SK-N-SH treated with all-trans-retinoic acid at 6 μM for 48 hours (cell line): ENCODE measurements around the gene TECTB.
"Not testable (repeated sequence)": the region's sequence is repeated elsewhere in the genome, so short reads cannot be mapped to it uniquely, and the experiment has no call there.

Source experiments
- ARNTL ChIP-seq: fragments of 450-650 bp; formaldehyde crosslinking; IDR thresholded peaks from 2 replicates; pipeline ENCODE4 v1.5.0; 2020; ENCODE audit warnings: low read depth, mild to moderate bottlenecking, moderate library complexity, borderline replicate concordance
- BACH2 ChIP-seq: fragments of 250-450 bp; sonication (Bioruptor Pico); IDR thresholded peaks from 2 replicates; pipeline ENCODE4 v1.9.0; 2021; ENCODE audit warnings: mild to moderate bottlenecking, borderline replicate concordance
- CSRNP3 ChIP-seq: fragments of 250-450 bp; sonication (Bioruptor Pico); IDR thresholded peaks from 2 replicates; pipeline ENCODE4 v1.5.1; 2021; ENCODE audit warnings: mild to moderate bottlenecking, moderate library complexity
- ESRRG ChIP-seq: fragments of 250-450 bp; sonication (Bioruptor Pico); IDR thresholded peaks from 2 replicates; pipeline ENCODE4 v1.6.1; 2021; ENCODE audit warnings: mild to moderate bottlenecking
- PATZ1 ChIP-seq: fragments of 250-450 bp; sonication (Bioruptor Pico); IDR thresholded peaks from 2 replicates; pipeline ENCODE4 v1.8.0; 2020; ENCODE audit warnings: mild to moderate bottlenecking, moderate library complexity, borderline replicate concordance
- TSHZ2 ChIP-seq: fragments of 250-450 bp; sonication (Bioruptor Pico); IDR thresholded peaks from 2 replicates; pipeline ENCODE4 v1.5.0; 2020; ENCODE audit warnings: mild to moderate bottlenecking, moderate library complexity
- ZC3H10 ChIP-seq: fragments of 250-450 bp; sonication (Bioruptor Pico); IDR thresholded peaks from 2 replicates; pipeline ENCODE4 v1.5.1; 2021; ENCODE audit warnings: mild to moderate bottlenecking, moderate library complexity
- ZFP3 ChIP-seq: fragments of 250-450 bp; sonication (Bioruptor Pico); IDR thresholded peaks from 2 replicates; pipeline ENCODE4 v1.5.0; 2020; ENCODE audit warnings: mild to moderate bottlenecking, moderate library complexity
- ZNF8 ChIP-seq: fragments of 450-650 bp; formaldehyde crosslinking; IDR thresholded peaks from 2 replicates; pipeline ENCODE4 v1.5.0; 2020; ENCODE audit warnings: mild to moderate bottlenecking, moderate library complexity

GRCh38 chr10:112251238-112251637 lies 32.0 kb upstream of the TECTB start:
- TF ChIP-seq PATZ1 (CRISPR knock-in tag); CSRNP3 (CRISPR knock-in tag); ZFP3 (CRISPR knock-in tag); ARNTL (CRISPR knock-in tag); BACH2 (CRISPR knock-in tag); ESRRG (CRISPR knock-in tag); ZNF8 (CRISPR knock-in tag); ZC3H10 (CRISPR knock-in tag); TSHZ2: not testable (repeated sequence)
